Measurements from ENCODE around the gene FGR.

DNA sequence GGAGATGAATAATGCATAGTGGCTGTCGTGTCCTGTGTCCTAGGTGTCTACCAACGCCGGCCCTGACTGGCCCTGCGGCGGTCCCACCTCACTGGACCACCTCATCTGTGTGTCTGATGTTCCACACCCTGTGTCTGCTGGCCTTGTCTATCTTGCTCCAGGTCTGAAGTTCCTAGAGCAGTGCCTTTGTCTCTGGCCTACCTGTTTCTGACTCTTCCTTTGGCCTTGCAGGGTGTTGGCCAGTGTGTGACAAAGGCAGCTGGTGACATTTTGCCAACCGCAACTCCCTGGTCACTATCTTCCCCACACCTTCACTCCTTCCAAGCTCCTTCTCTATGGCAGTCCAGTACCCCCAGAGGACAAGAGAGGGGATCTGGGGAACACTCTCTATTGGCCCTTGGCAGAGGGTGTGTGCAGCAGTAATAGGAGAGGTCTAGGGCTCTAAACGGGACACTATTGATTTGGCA, 29.7 kb downstream of the FGR start:
- TF ChIP-seq EZH2 (IDR thresholded peaks at IDR 0.05; ENCODE audit: insufficient read depth, poor library complexity, severe bottlenecking), result no peak
- TF ChIP-seq EZH2phosphoT487 (IDR thresholded peaks at IDR 0.05; ENCODE audit: insufficient read depth, low read depth), result no peak

All from GM23248 (cell line).